SH-SY5Y (cell line): Measurements from ENCODE around the gene TK1.

Source experiments
- GATA2 ChIP-seq: IDR thresholded peaks from 2 replicates; pipeline ENCODE4 v1.6.1; 2011; ENCODE audit warnings: mild to moderate bottlenecking, low read depth, low read length
- GATA3 ChIP-seq: IDR thresholded peaks from 2 replicates; pipeline ENCODE4 v1.6.1; 2011; ENCODE audit warnings: low read depth, mild to moderate bottlenecking, low read length, moderate library complexity

DNA sequence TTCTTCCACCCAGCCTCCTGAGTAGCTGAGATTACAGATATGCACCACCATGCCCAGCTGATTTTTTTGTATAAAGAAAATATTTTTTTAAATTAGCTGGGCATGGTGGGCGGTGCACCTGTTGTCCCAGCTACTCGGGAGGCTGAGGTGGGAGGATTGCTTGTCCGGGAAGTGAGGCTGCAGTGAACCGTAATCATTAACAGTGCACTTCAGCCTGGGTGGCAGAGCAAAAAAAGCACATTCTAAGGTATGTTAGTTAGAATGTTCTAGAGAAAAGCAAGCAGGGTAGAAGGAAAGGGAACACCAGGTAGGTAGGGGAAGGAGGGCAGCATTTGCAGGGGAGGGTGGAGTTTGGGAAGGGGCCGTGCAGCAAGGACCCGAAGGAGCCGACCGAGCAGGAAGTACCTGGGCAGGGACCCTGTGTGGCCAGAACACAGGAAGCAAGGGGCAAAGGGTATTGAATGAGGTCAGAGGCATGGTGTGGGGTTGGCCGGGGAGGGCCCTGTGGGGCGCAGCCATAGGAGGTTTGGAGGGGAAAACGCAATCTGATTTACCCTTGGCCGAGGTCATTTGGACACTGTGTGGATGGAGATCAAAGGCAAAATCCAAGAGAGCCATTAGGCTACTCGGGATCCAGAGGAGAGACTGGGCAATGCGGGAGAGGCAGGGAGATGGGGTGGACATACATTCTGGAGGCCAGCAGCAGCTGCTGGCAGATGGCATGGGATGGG lies 38.4 kb downstream of the TK1 start:
- no peak for TF ChIP-seq GATA3
- no peak for TF ChIP-seq GATA2
